HG03571 (cell line): ENCODE measurements around the gene CCND1.
A peak's percentile ranks its signal among the peaks of the same experiment; 100 is the strongest.

Experiments
- ATAC-seq: cut with Tn5 transposase; IDR thresholded peaks from one replicate; pipeline ENCODE4 v1.9.1; 2021; ENCODE audit not compliant: unreplicated experiment

The CCND1 gene

DNA sequence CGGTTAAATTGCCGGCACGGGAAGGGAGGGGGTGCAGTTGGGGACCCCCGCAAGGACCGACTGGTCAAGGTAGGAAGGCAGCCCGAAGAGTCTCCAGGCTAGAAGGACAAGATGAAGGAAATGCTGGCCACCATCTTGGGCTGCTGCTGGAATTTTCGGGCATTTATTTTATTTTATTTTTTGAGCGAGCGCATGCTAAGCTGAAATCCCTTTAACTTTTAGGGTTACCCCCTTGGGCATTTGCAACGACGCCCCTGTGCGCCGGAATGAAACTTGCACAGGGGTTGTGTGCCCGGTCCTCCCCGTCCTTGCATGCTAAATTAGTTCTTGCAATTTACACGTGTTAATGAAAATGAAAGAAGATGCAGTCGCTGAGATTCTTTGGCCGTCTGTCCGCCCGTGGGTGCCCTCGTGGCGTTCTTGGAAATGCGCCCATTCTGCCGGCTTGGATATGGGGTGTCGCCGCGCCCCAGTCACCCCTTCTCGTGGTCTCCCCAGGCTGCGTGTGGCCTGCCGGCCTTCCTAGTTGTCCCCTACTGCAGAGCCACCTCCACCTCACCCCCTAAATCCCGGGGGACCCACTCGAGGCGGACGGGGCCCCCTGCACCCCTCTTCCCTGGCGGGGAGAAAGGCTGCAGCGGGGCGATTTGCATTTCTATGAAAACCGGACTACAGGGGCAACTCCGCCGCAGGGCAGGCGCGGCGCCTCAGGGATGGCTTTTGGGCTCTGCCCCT lies 529 bp upstream of the CCND1 start:
- no peak for ATAC-seq

DNA sequence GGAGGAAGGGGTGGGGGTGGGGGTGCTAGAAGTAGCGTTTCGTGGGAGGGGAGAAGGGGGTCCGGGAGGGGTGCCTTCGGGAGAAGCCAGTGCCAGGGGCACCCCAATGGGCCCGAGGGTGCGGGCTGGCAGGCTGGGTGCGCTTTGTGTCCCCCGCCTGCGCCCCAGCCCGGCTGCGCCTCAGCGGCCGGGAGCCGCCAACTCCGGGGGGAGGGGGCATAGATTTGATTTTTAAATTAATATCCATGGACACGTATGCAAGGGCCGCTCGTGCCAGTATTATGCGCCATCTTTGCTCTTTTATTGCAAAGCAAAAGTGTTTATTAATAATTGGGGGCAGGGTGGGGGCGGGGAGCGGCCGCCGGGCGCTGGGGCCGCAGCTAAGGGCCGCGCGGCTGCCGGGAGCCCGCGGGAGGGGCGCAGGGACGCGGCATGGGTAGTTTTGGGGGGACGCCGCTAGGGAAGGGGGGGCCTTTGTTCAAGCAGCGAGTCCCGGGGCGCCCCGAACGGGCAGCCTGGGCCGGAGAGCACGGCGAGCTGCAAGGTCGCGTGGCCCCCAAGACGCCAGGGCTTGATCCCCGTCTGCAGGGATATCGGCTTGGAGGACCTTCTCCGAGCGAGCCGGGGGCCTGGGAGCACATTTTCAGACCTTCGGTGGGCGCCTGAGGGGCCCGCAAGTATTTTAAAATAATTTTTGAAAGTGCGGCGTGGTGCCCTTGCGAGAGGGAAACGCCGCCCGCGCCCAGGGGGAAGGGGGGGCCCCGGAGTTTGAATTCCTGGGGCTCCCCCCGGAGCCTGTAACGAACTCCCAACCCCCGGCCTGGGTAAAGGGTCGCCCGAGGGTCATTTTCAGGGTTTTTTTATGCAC lies 959 bp downstream of the CCND1 start:
- ATAC-seq = no peak

DNA sequence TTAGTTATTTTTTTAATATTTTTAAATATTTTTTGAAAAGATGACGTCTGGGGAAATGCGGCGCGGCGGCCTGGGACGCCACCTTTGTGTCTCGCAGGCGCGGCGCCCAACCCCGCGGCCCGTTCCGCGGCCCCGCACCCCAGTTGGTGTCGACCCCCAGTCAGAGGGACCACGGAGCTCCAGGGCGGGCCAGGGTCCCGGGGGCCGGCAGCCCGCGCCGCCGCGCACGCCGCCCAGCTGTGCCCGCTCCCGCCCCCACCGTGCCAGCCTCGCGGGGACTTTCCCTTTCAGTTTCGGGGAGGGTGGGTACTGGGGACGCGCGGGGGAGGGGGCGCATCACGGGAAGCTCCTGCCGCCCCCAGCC lies 1.6 kb downstream of the CCND1 start:
- no peak for ATAC-seq

DNA sequence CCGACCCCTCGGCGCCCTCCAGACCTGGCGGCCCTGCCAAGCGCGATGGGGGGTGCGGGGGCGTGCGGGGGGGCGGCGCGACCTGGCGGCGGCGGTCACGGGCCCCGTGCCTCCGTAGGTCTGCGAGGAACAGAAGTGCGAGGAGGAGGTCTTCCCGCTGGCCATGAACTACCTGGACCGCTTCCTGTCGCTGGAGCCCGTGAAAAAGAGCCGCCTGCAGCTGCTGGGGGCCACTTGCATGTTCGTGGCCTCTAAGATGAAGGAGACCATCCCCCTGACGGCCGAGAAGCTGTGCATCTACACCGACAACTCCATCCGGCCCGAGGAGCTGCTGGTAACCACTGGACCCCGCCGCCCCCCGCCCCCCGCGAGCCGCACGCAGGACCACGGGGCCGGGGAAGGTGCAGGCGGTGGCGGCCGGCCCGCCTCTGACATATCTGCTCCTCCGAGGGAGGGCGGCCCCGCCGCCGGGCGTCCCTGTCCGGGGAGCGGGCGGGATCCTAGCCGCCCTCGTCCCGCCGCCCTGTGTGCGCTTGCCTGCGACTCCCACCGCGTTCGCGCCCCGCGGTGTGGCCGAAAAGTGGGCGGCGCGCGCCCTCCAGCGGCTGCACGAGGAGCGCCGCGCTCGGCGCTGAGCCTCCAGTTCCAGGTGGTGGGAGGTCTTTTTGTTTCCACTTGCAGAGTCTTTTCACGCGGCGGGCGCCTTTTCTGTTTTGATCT lies 2.1 kb downstream of the CCND1 start:
- peak; percentile 62 for ATAC-seq

DNA sequence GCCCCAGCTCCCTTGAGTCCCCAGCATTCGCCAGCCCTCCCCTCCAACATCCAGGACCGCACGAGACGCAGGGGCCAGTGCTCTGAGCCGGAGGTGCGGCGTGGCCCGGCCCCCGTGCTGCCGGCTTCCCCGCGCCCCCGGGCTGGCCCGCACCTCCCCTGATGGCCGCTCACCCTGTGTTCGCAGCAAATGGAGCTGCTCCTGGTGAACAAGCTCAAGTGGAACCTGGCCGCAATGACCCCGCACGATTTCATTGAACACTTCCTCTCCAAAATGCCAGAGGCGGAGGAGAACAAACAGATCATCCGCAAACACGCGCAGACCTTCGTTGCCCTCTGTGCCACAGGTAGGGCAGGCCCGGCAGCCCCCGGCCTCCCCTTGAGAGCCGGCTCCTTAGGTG lies 2.7 kb downstream of the CCND1 start:
- no peak for ATAC-seq

DNA sequence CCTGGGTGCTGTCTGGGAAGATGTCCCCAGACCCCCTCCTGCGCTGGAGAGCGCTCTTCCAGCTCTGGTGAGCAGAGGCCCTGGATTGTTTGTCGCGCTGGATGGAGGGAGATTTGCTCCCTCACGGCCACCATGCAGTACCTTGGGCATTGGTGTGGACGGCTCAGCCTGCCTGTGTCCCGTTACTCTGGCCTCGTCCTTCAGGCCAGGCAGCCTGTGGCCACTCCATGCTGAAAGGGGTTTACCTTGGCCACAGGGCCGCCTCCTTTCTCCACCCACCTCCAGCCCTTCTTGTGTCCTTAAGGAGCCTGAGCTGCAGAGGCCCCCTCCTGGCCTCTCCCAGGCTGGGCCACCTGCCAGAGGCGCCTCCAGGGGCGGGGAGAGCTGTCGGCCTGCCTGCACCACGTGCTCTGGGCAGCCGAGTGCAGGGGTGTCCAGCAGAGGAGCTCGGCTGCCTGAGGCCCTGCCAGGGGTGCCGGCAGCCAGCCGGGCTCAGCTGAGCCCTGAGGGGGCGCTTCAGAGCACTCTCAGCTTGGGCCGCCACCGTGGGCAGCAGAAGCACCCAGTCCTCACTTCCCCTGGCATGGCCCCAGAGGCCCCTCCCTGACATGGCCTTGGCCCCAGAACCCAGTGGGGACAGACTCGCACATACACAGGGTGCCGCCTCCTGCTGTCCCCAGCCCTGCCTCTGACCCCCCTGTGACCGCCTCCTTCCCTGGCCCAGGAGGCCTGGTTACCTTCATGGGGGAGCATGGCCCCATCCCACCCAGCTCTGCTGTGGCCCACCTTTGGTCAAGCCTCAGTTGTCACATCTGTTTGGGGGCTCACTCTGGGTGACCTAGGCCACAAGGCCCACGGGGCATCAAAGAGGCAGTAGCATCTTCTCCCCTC lies 3.4 kb downstream of the CCND1 start:
- no peak for ATAC-seq

DNA sequence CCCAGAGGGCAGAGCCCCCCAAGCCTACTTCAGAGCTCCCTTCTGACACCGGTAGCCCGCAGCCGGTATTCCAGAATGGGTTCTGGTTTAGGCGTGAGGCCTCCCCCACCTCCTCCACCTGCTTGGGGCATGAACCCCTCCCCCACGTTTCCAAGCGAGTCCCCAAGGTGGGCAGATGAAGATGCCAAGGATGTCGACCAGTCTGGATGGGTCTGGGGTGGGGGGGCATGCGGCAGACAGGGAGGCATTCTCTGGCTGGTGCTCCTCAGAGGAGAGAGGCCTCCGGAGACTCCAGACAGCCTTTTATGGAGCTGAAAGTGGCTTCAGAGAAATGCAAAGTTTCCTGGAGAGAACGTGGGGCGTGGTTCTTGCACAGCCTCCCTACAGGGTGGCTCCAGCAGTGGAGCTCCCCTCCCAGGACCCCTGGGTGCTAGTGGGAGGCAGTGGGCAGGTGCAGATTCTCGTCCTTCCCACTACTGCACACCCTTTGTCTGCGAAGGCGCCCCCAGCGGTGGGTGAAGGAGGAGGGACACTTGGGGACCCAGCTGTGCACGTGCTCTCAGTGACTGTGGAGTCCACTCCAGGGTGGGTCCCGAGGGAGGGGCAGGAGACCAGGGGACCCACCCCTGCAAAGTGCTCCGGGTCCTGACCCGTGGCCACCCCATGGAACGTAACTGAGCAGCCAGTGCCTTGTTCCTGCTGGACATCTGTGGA lies 4.2 kb downstream of the CCND1 start:
- ATAC-seq = no peak

DNA sequence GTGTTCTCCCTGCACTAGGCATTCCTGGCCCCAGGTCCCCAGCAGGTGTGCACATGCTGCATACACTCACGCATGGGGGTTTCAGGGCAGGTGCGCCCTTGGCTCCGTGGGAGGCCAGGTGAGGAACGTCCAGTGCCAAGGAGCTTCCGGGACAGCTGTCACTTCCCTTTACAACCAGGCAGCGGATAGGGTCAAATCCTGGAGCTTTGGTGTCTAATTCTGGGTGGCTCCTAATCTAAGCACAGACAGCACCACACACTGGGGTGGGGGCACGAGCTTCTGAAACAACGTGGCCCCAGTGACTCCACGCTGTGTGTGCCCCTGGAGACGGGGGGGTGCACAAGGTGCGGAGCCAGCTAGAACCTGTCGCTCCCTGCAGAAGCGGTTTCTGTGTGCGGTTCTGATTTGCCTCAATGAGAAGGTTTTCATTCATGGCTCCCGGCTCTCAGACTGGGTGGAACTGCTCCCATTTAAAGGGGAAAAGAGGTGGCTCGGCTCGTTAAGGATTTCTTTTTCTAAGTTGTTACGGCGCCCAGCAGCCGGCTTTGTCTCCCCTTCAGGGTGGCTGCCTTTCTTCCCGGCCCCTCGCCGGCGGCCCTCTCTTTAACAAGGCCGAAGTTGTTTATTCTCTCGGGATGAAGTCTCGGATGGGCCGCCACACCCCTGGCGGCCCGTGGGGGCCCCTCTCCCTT lies 5.0 kb downstream of the CCND1 start:
- ATAC-seq = no peak

DNA sequence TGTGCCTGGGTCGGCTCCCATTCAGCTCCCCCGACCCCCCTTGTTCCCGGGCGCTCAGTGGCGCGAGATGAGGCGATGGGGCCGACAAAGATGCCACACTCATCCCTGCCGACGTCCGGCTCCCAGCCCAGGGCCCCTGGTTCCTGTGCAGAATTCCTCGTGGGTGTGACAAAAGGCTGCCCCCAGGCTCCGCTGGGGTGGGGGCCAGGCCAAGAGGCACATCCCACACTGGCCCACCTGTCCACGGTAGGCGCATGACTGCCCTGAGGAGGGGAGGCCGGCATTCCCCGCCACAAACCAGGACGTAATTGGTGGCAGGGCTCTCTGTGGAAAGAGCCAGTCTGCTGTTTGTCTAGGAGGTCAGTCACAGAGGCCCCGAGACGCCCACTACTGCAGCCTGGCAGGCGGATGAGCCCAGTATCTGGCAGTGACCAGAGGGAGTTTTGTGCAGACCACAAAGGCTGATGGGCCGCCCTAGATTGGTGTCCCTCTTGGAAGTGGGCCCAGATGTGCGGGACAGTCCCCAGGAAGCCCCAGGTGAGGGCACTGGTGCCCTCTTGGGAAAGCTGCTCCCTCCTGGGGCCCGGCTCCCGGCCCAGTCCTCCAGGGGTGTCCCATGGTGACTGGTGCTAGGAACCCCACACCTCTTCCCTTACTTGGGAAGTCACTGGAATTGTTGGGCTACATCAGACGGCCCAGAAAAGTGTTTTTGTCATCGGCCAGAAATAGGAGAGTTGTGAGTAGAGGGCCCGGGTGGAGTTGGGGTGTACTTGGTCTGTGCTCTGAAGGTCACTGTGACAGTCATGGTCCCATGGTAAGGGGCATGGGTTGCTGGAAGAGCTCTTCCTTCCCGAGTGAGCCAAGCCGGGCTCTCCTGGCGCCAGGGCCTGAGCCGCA lies 5.8 kb downstream of the CCND1 start:
- no peak for ATAC-seq

DNA sequence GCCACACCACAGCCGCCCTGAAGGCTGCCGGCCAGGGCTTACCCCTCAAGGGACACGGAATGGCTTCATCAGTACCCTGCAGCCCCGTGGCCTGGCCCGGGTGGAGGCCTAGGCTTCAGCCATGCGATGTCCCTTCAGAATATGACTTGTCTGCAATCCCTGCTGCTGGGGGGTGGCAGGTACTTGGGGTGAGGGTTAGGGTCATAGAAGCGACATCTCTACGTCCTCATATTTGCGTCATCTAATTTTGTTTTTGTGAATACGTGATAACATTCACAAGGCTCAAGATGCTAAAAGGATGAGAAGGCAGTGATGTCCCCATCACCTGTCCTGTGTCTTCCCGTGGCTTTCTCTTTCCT lies 6.4 kb downstream of the CCND1 start:
- no peak for ATAC-seq

DNA sequence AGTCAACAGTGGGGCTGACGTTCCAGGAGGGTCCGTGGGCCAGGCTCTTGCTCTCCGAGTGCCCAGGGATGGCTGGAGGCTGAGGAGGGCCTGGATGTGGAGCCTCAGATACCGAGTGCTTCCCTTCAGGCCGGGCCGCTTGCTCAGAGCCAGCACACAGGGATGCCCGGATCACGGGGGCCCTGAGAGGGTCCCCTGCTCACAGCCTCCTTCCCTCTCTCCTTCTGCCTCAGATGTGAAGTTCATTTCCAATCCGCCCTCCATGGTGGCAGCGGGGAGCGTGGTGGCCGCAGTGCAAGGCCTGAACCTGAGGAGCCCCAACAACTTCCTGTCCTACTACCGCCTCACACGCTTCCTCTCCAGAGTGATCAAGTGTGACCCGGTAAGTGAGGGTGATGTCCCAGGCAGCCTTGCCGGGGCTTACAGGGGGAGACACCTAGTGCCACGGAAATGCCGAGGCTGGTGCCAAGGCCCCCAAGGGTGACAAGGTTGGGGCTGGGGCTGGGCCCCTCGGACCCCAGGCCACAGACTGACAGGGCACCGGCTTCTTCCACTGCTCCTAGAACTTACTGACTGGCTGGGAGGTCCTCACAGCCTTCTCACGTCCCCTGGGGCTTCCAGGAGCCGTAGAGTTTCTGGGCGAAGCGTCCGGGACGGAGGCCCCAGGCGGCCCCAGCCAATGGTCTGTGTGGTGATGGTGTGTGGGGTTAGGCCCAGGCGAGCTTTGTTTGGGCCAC lies 7.0 kb downstream of the CCND1 start:
- no peak for ATAC-seq

DNA sequence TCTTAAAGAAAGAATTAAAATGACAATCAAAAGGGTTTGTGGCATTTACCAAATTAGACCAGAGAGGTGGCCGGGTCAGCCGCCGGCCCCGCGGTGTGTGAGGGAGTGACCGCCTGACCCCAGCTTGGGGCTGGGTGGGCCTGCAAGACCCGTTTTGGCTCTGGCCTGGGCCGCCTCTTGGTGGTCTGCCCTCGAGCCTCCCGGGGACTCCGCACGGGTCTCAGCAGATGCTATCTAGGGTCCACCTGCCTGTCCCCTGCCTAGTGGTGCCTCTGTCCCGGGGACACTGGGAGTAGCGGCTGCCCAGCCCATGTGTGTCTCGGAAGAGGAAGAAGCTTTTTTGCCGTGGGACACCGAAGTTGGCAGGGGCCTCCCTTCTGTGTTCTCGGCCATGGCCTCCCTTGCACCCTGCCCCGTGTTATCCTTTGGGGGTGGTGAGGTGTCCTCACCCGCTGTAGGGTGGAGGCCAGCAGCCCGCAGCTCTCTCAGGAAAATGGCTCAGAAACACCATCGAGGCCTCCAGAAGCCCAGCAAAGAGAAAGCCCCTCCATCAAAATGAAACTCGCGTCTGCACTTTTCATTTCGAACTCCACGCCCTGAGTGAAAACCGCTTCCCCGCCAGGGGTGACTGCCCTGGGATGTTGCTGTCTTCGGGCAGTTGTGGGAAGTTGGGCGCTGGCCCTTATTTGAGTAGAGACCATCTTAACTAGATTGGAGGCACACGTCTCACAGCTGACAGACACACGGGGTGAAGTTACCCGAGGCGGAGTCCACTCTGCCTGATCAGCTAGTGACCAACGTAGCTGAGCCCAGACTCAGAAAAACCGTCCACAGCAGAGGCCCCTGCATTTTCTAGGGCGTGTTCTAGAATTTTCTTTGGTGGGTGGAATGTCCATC lies 8.0 kb downstream of the CCND1 start:
- no peak for ATAC-seq

DNA sequence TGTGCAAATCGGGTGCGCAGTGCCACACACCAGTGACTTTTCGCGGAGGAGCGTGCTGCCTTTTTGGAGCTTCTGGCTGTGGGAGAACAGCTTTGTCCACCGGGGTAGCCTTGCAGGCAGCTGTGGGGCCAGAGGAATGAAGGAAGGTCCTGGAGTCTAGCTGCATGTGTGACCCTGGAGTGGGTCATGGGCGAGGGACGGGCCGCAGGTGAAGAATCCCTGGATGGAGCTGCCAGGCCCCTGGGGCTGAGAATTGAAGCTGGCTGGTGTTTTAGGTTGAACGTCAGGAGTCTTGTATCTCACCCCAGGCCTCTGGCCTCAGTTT lies 8.6 kb downstream of the CCND1 start:
- no peak for ATAC-seq

DNA sequence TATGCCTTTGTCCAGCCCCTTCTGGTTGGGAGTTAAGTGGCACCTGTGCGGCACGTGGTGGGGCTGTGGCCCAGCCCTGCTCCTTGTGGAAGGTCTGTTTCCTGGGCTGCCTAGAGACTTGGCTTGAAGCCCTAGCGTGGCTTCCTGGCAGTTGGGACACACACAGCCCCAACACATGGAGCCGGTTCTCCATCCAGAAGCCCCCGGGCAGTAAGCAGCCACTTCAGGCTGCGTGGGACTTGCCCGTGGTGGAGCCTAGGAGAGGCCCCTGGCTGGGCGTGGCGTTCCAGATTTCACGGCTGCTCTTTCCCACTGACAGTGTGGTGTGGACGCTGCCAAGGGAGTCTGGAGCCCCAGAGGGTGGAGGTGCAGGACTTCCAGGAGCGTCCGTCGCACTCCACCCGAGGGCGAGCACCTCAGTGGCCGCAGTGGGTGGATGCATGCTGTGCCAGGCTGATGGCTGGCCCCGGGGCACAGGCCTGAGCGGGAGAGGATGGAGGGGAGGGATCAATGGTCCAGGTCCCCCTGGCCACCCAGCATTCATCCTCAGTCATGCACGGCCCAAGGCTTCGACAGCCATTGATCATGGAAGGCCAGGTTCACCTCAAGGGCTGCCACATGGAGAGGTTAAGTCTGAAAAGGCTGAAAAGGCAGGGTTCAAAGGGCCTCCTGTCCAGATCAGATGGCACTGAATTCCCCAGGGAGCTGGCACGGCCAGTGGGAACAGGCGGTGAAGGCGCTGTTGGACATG lies 9.3 kb downstream of the CCND1 start:
- no peak for ATAC-seq

DNA sequence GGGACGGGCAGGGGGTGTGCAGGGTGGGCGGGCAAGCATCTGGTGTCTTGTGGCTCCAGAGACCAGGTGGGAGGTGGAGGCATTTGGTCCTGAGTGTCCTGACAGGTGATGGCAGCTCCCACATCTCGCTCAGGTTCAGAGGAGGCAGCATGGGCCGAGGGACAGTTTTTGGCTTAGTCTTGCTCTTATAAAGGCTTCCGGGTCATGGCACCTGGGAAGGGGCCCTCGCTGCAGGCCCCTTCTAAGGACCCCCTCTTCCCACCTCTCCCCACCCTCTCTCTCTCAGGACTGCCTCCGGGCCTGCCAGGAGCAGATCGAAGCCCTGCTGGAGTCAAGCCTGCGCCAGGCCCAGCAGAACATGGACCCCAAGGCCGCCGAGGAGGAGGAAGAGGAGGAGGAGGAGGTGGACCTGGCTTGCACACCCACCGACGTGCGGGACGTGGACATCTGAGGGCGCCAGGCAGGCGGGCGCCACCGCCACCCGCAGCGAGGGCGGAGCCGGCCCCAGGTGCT lies 9.9 kb downstream of the CCND1 start:
- no peak for ATAC-seq
